Astrocyte of the hippocampus (primary cell): ENCODE data around the gene FAM83E.

Experiments used
- DNase-seq: peaks from one replicate; pipeline ENCODE4 v3.0.0; 2011; ENCODE audit warnings: low read depth, low spot score

FAM83E gene

DNA sequence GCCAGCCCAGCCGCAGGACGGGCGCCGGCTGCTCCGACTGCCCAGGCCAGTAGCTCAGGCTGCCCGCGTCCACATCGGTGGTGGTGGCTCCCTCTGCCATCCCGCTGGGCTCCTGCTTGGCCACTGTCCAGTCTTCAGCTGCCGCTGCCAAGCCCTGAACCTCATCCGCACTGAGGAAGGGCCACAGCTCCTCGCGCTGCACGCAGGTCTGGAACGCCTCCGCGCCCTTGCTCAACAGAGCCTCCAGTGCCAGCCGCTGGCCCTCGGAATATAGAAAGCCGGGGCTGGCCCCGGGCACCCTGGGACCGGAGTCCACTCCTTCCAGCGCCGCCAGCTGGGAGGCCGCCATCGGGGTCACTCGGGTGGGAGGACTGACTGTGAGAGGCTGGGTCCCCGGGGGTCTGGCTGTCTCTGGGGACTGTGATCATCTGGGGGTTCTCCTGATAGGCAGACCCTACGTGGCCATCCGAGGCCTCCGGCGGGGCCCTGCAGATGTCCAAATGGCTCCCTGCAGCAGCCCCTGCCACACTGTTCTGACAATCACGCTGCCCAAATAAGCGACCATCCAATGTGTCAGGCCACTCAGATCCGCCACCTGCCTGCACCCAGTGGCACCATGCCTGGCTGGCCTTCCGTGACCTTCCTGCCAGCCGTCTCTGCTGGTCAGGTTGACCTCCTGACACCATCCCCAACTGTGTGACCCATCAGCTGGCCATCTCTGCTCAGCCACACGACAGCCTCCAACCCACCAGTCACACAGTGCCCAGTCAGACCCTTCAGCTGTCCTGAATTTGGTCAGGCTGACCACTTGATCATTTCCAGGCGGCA lies 1.6 kb downstream of the FAM83E start:
- DNase-seq, result peak; percentile 25

DNA sequence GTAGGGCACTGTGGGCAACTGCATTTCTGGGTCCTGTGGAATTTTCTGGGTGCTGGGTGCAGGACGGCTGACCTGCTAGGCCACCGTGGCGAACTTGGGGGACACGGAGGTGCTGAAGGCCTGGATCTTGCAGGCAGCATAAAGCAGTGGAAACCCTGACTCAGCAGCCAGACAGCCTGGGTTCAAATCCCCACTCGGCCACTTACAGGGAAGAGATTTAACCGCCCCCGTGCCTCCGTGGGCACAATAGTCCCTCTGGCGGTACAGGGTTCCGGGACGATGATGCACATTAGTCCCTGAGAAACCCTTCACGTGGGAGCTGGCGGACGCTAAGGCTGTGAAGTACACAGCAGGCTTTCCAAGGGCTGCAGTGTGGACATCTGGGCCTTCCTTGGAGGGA lies 3.0 kb downstream of the FAM83E start:
- no peak for DNase-seq

DNA sequence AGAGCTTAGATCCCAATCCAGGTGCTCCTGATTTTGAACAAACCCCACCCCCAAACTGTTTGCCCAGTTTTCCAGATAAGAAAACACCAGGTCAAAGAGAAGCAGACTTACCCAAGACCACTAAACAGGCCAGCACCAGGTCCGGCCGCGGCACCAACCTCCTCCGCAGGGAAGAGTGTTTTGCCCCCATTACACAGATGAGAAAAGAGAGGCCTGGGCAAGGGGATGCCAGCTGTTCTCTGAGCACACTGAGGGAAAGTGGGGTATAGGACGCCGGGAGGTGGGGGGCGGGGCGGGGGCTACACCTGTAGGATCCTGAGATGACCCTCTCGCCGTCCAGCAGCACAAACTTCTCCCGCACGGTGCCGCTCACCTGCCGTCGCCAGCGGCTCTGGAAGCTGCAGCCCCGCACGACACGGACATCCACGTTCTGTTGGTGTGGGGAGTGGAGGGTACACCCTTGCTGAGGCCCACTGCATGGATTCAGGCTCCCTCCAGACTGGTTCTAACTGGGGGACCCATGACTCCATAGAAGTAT lies 5.2 kb downstream of the FAM83E start:
- DNase-seq, result no peak

DNA sequence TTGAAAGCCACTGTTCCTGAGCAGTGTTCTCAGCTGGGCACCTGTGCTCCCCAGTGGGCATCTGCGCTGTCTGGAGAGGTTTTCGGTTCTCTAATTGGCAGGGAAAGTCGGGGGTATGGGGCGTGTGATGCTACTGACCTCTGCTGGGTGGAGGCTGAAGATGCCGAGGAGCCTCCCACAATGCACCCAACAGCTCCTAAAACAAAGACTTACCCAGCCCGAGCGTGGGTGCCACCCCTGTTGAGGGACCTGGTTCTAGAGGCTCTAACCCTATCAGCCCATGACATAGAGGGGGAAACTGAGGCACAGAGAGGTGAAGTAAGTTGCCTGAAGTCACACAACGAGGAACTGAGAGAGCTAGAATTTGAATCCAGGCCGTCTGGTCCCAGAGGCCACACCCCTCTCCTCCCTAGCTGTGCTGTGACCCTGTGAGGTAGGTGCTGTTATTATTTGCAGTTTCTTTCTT lies 6.0 kb downstream of the FAM83E start:
- peak; percentile 61 for DNase-seq

DNA sequence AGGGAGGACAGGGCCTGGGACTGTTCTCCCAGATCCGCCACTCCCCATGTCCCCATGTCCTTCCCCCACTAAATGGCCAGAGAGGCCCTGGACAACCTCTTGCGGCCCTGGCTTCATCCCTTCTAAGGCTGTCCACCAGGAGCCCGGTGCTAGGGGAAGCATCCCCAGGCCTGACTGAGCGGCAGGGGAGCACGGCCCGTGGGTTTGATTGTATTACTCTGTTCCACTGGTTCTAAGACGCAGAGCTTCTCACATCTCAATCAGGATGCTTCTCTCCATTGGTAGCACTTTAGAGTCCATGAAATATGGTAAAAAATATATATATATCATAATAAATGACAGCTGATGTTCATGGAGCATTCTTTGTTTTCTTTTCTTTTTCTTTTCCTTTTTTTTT lies 7.5 kb downstream of the FAM83E start:
- no peak for DNase-seq

DNA sequence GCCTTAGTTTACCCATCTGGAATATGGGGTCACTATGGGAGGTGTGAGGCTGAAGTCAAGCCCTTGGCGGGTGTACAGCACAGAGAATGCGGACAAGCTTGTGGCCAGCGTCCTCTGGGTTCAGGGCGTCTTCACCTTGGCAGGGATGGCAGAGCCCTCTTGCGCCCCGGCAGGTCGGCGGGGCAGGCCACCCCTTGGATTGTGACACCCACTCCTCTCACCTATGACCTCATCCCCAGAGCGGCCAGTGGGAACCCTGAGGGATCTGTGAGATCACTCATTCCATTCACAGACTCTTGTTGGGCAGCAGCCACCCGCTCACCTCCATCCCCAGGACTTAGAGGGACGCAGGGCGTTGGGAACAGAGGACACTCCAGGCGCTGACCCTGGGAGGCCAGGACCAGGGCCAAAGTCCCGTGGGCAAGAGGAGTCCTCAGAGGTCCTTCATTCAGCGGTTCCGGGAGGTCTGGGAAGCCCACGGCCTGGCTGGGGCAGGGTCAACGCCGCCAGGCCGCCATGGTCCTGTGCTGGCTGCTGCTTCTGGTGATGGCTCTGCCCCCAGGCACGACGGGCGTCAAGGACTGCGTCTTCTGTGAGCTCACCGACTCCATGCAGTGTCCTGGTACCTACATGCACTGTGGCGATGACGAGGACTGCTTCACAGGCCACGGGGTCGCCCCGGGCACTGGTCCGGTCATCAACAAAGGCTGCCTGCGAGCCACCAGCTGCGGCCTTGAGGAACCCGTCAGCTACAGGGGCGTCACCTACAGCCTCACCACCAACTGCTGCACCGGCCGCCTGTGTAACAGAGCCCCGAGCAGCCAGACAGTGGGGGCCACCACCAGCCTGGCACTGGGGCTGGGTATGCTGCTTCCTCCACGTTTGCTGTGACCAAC lies 8.2 kb downstream of the FAM83E start, which contains the start of gene SPACA4:
Gene SPACA4, plus strand, starts transcription at position 280 of the 896 bp plus-strand sequence. Its CDS starts 237 bp downstream, at position 517.
- no peak for DNase-seq

DNA sequence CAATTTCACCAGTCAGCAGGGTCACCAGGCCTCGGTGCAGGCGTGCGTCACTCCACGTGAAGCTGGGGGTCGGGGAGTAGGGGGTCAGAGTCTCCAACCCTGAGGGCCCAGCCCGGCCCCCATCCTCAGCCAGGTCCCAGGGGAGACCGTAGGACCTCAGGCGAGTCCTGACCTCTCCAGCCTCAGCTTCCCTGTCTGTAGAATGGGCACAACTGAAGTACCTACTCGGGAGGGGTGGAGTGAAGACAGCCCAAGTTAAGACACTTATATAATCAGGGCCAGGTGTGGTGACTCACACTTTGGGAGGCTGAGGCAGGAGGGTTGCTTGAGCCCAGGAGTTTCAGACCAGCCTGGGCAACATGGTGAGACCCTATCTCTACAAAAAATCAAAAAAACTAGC lies 11.0 kb downstream of the FAM83E start:
- DNase-seq, result no peak

DNA sequence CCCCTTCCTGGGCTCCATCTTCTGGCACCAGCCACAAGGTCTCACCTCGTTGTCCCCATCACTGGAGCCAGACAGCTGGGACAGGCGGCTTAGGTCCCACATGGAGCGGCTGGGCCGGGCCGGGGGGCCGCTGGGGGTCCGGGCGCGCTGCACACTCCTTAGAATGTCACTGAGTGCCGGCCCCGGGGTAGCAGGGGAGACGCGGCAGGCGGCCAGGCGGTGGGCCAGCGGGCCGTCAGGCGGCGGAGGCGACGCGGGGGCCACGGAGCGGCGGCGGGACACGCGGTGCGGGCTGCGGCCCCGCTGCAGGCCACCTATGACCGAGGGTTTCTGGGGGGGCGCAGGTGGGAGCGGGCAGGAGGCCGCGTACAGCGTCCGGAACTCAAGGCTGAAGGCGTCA lies 11.4 kb downstream of the FAM83E start:
- DNase-seq, result no peak

DNA sequence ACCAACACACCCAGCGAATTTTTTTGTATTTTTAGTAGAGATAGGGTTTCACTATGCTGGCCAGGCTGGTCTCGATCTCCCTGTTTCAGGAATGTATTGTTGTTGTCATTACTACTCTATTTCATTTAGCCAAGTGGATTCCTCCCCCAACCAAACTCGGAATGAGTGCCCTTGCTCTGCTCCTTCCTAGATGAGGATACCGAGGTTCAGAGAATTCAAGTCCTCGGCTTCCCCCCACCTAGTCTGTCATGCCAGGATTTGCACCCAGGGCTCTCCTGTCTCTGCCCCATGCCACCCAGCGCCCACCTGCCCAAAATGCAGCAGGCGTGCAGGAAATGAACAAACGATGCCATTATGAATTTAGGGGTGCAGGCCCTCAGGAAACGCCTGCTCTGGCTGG lies 11.9 kb downstream of the FAM83E start:
- no peak for DNase-seq

DNA sequence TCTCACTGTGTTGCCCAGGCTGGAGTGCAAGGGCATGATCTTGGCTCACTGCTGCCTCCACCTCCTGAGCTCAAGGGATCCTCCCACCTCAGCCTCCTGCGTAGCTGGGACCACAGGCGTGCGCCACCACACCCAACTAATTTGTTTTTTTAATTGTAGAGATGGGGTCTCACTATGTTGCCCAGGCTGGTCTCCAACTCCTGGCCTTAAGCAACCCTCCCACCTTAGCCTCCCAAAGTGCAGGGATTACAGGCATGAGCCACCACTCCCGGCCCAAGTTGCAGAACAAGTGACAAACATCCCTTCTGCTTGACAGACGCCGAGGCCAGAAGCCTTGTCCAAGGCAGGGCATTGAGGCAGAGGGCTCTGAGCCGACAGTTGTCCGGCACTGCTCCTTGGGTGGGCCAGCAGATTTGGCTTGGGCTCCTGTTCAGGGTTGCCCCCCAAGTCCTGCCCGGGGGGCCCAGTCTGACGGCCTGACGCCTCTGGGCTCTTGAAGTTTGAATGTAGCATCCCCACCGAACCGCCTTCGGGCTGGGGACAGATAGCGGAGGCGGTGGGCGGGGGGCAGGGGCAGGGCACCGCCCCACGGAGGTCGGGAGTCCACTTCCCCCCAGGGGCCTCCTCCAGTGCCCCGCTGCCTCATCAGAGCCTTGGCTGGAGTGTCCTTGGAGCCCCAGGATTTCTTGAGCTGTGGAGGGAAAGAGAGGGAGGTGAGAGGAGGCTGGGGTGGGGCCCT lies 14.0 kb downstream of the FAM83E start:
- no peak for DNase-seq

DNA sequence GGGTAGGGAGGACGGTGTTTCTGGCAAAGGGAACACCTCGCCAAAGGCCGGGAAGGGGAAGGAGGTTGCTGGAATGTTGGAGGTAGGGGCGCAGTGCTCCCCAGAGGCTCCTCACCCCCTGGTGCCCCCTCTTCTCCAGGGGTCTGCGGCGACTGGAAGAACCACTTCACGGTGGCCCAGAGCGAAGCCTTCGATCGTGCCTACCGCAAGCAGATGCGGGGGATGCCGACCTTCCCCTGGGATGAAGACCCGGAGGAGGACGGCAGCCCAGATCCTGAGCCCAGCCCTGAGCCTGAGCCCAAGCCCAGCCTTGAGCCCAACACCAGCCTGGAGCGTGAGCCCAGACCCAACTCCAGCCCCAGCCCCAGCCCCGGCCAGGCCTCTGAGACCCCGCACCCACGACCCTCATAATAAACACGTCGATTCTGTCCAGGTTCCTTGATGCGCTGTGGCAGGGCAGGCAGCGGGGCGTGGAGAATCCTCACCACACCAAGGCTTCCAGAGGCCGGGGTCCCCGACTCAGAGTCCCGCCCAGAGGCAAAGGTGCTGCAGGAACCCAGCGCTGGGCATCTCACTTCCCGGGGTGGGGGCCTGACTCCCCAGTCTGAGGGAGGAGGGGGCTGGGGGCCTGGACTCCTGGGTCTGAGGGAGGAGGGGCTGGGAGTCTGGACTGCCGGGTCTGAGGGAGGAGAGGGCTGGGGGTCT lies 15.7 kb downstream of the FAM83E start:
- DNase-seq, result no peak

DNA sequence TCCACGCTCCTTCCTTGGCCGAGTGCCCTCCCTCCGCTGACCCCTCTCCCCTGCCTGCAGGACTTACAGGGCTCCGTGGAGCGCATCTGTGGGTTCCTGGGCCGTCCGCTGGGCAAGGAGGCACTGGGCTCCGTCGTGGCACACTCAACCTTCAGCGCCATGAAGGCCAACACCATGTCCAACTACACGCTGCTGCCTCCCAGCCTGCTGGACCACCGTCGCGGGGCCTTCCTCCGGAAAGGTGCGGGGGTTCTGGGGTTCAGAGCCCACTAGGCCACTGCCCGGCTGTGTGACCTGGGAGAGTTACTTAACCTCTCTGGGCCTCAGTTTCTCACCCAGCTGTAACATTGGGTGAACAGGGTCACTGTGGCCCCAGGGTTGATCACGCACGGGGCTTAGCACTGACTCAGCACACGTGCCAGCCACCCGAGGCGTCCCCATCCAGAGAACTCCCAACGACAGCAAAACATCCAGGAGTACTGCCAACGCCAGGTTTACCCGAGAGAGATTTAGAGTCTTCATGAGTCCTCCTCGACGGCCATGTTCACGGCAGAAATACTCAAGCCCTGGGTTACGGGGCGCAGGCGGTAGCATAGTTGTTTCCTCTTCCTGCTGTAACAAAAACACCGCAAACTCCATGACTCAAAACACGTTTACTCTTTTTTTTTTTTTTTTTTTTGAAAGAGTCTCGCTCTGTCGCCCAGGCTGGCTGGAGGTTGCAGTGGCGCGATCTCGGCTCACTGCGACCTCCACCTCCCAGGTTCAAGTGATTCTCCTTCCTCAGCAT lies 18.0 kb downstream of the FAM83E start:
- DNase-seq, result no peak

DNA sequence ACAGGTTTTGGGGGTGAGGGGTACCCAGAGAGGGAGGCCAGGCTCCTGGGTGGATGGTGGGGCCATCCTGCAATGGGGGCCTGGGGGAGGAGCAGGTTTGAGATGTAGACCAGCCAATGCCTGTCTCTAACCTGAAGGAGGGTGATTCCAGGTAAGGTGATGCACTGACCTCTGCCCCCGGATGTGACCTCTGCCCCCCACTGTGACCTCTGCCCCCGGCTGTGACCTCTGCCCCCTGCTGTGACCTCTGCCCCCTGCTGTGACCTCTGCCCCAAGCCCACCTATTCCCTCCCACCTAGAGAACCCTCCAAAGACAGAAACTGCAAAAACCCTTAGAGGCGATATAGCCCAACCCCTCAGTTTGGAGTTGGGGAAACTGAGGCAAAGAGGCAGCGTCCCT lies 18.6 kb downstream of the FAM83E start:
- no peak for DNase-seq

DNA sequence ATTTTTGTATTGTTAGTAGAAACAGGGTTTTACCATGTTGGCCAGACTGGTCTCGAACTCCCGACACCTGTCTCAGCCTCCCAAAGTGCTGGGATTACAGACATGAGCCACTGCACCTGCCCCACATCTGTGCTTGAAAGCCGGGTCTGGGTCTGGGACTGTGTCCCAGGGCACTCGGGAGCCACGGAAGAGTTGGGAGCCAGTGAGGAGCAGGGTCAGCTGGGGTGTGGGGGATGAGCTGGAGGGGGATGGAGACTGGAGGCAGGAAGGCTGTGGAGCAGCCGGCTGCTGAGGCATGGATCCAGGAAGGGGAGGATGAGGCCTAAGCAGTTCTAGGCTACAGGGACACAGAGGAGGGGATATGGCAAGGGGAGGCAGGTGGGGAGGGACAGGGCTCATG lies 19.0 kb downstream of the FAM83E start:
- DNase-seq, result no peak

DNA sequence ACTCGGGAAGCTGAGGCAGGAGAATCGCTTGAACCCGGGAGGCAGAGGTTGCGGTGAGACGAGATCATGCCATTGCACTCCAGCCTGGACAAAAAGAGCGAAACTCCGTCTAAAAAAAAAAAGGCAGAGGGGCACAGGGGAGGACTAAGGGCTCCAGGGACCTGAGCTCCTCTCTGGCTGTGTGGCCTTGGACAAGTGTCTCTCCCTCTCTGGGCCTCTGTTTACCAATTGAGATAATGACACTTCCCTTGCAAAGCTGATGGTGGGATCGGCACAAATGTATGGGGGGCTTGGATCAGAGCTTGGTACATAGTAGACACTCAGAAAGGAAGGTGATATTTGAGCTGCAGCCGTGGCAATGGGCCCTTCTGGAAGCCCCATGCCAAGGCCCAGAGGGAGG lies 19.7 kb downstream of the FAM83E start:
- DNase-seq, result no peak

DNA sequence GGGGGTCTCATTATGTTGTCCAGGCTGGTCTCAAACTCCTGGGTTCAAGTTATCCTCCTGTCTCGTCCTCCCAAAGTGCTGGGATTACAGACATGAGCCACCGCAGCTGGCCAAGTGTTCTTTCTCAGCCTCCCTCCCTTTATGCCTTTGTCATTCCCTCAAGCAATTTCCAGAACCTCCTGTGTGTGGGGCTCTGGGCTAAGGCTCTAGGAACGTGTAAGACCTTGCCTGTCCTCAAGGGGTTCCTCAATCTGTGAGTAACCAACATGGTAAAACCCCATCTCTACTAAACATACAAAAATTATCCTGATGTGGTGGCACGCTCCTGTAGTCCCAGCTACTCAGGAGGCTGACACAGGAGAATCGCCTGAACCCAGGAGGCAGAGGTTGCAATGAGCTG lies 23.9 kb downstream of the FAM83E start:
- no peak for DNase-seq

DNA sequence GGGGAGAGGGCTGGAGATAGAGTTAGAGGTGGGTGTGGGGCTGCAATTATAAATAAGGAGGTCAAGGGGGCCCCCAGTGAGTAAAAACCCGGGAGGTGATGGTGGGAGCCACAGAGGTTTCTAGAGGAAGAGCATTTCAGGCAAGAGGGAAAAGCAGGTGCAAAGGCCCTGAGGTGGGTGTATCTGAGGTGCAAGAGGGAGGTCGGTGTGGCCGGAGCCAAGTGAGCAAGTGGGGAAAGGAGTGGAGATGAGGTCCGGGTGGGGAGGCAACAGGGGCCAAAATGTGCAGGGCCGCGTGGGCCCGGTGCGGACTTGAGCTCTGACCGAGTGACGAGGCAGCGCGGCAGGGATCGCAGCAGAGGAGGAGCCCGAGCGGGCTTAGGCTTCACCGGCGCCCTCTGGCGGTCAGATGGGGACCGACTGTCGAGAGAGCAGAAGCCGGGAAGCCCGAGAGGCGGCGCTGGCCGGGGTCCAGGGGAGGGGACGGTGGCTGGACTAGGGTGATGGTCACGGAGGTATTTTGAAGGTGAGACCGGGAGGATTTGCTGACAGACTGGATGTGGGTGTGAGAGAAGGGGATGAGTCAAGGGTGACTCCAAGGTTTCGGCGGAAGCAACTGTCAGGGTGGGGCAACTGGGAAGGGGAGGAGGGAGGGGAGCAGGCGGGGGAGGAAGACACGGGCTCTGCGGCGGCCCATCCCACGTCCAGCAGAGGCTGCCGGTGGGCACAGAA lies 26.0 kb downstream of the FAM83E start:
- DNase-seq, result peak; percentile 94

DNA sequence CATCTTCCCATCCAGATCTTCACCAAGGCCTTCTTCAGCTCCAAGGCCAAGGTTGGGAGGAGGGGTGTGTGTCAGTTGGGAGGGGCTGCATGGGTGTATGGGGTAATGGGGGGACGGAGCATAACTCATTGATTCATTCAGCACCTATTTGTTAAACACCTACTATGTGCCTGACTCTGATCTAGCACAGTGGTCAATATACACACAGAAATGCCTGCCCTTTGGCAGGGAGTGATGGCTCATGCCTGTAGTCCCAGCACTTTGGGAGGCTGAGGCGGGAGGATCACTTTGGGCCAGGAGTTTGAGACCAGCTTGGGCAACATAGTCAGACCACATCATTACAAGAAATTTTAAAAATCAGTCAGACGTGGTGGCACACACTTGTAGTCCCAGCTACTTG lies 27.5 kb downstream of the FAM83E start:
- no peak for DNase-seq

DNA sequence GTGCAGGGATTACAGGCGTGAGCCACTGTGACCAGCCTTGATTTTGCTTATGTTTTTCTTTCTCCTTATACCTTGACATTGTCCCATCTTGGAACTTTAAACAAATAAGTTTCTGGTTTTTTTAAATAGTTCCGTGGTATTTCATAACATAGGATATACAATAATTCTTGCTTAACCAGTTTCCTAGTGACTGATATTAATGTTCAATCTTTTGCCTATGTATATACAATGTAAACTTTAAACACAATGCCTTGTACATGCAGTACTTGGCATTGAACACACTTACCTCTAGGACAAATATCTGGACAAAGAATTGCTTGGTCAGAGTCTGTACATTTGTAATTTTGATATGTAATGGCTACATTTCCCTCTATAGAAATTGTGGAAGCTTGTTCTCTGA lies 32.7 kb downstream of the FAM83E start:
- DNase-seq, result no peak

DNA sequence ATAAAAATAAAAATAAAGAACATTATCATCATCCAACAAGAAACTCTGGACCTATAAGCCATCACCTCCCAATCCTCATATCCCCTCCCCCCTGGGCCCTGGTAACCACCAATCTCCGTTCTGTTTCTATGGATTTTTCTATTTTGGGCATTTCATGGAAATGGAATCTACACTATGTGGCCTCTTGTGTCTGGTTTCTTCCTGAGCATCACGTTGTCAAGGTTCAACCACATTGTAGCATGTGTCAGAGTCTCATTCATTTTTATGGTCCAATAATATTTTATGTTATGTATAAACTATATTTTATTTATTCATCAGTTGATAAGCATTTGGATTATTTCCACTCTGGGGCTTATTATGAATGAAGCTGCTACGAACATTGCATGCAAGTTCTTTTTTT lies 36.0 kb downstream of the FAM83E start:
- DNase-seq, result peak; percentile 19
